GM21360 (cell line): ENCODE results near the gene AQP10.
"Not testable (repeated sequence)": the region's sequence is repeated elsewhere in the genome, so short reads cannot be mapped to it uniquely, and the experiment has no call there.

Experiments
- ATAC-seq: cut with Tn5 transposase; IDR thresholded peaks from one replicate; pipeline ENCODE4 v1.9.1; 2021; ENCODE audit warnings: mild to moderate bottlenecking, moderate library complexity; ENCODE audit not compliant: unreplicated experiment

AQP10 gene

GRCh38 chr1:154320882-154321608 is at the start of gene AQP10:
Gene AQP10 (plus strand): TSS chr1:154321093. CDS start chr1:154321156, 63 bp downstream.
- no peak for ATAC-seq

- peak; percentile 80 for ATAC-seq
Observed at GRCh38 chr1:154272217-154272998, 48.5 kb upstream of the AQP10 start, which contains the start of gene HAX1. Gene HAX1 (plus strand): TSS chr1:154272629. CDS start chr1:154272724, 95 bp downstream.

GRCh38 chr1:154272999-154273563 is 47.8 kb upstream of the AQP10 start:
- no peak for ATAC-seq

GRCh38 chr1:154276797-154277196 is 44.1 kb upstream of the AQP10 start:
- ATAC-seq = no peak

- ATAC-seq = not testable (repeated sequence)
Observed at GRCh38 chr1:154287591-154287990, 33.3 kb upstream of the AQP10 start.

GRCh38 chr1:154288661-154289060 is 32.2 kb upstream of the AQP10 start:
- no peak for ATAC-seq

- ATAC-seq = no peak
Observed at GRCh38 chr1:154290921-154291320, 30.0 kb upstream of the AQP10 start.

GRCh38 chr1:154295408-154296235 is 25.3 kb upstream of the AQP10 start:
- no peak for ATAC-seq

GRCh38 chr1:154301582-154301981 is 19.3 kb upstream of the AQP10 start:
- ATAC-seq = no peak

- ATAC-seq = no peak
Observed at GRCh38 chr1:154304664-154305337, 16.1 kb upstream of the AQP10 start.

- ATAC-seq = no peak
Observed at GRCh38 chr1:154306151-154306550, 14.7 kb upstream of the AQP10 start.

GRCh38 chr1:154307670-154308270 is 13.1 kb upstream of the AQP10 start:
- not testable (repeated sequence) for ATAC-seq

- ATAC-seq = not testable (repeated sequence)
Observed at GRCh38 chr1:154309136-154309535, 11.8 kb upstream of the AQP10 start.

GRCh38 chr1:154312229-154313065 is 8.4 kb upstream of the AQP10 start:
- ATAC-seq = not testable (repeated sequence)

- ATAC-seq = no peak
Observed at GRCh38 chr1:154313066-154313356, 7.9 kb upstream of the AQP10 start.

GRCh38 chr1:154314226-154314625 is 6.7 kb upstream of the AQP10 start:
- ATAC-seq = not testable (repeated sequence)

GRCh38 chr1:154316704-154317103 is 4.2 kb upstream of the AQP10 start:
- no peak for ATAC-seq

GRCh38 chr1:154318386-154318785 is 2.5 kb upstream of the AQP10 start:
- no peak for ATAC-seq

GRCh38 chr1:154321609-154321934 is 679 bp downstream of the AQP10 start:
- ATAC-seq = not testable (repeated sequence)
